ENCODE data around the gene TSPEAR.

- no peak for TF ChIP-seq CTCF (IDR thresholded peaks at IDR 0.05; ENCODE audit: low read length)
- TF ChIP-seq EZH2 (IDR thresholded peaks at IDR 0.05; ENCODE audit: borderline replicate concordance, low read length): no peak
Observed at GRCh38 chr21:44712203-44713028, 1.0 kb upstream of the TSPEAR start.
